RWPE2 (cell line): ENCODE measurements around the gene LRFN2.

Experiments
- ATAC-seq: fragments of 200-7000 bp; cut with Tn5 transposase; 3 replicates; pipeline ENCODE4 v1.9.1; 2021; ENCODE audit warnings: low read depth
- DNase-seq: peaks from one replicate; pipeline ENCODE4 v3.0.0-alpha.2; 2020; ENCODE audit warnings: low spot score
- H3K27ac ChIP-seq: fragments of 450-650 bp; 2 replicates; pipeline ENCODE4 v1.5.1; 2017; ENCODE audit warnings: mild to moderate bottlenecking; ENCODE audit not compliant: poor library complexity, severe bottlenecking
- H3K27me3 ChIP-seq: fragments of 250-450 bp; sonication (Bioruptor Pico); 2 replicates; pipeline ENCODE4 v1.5.1; 2021; ENCODE audit warnings: mild to moderate bottlenecking, moderate library complexity; ENCODE audit not compliant: insufficient read depth, poor library complexity, severe bottlenecking
- H3K36me3 ChIP-seq: fragments of 250-450 bp; sonication (Bioruptor Pico); 2 replicates; pipeline ENCODE4 v1.5.1; 2020; ENCODE audit warnings: low read depth, mild to moderate bottlenecking, moderate library complexity
- H3K4me1 ChIP-seq: fragments of 250-450 bp; sonication (Bioruptor Pico); 2 replicates; pipeline ENCODE4 v1.5.1; 2021; ENCODE audit warnings: mild to moderate bottlenecking, moderate library complexity; ENCODE audit not compliant: insufficient read depth, poor library complexity, severe bottlenecking
- H3K4me3 ChIP-seq: fragments of 250-450 bp; sonication (Bioruptor Pico); 2 replicates; pipeline ENCODE4 v1.5.1; 2021; ENCODE audit warnings: mild to moderate bottlenecking, moderate library complexity; ENCODE audit not compliant: severe bottlenecking
- H3K9me3 ChIP-seq: fragments of 250-450 bp; sonication (Bioruptor Pico); 2 replicates; pipeline ENCODE4 v1.5.1; 2021; ENCODE audit warnings: mild to moderate bottlenecking, moderate library complexity; ENCODE audit not compliant: severe bottlenecking
- TF ChIP-seq, protein P1 (sequence below): fragments of 450-650 bp; IDR thresholded peaks from one replicate; pipeline ENCODE4 v1.5.1; 2017; ENCODE audit warnings: mild to moderate bottlenecking, moderate library complexity; ENCODE audit not compliant: poor library complexity, severe bottlenecking

Gene LRFN2

DNA sequence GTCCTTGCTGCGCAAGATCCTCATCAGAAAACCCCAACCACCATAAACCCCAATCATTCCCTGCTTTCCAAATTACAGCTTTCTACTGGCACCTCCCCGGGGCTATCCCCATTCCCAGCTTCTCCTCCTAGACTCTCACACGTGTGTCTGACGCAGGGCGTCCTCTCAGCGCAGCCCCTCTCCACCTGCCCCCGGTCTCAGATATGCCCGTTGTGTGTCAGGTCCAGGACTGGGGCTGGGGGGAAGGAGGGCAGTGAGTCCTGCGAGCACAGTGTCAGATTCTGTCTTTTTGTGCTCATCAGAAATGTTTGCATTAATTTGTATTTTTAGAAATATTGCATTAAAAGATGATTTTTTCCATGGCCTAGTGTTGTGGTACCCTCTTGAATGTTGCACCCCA is 48.6 kb downstream of the LRFN2 start:
- H3K4me3 ChIP-seq = no peak overlapping the region
- DNase-seq (no peak), ATAC-seq (no peak)
- peaks cover 11% of the 10 kb centered on the region for H3K27me3 ChIP-seq
- H3K4me1 ChIP-seq = no peaks in the 10 kb centered on the region
- H3K9me3 ChIP-seq = no peaks in the 10 kb centered on the region
- H3K27ac ChIP-seq = no peak overlapping the region
- H3K36me3 ChIP-seq = no peaks in the 10 kb centered on the region
- TF ChIP-seq, protein P1, sequence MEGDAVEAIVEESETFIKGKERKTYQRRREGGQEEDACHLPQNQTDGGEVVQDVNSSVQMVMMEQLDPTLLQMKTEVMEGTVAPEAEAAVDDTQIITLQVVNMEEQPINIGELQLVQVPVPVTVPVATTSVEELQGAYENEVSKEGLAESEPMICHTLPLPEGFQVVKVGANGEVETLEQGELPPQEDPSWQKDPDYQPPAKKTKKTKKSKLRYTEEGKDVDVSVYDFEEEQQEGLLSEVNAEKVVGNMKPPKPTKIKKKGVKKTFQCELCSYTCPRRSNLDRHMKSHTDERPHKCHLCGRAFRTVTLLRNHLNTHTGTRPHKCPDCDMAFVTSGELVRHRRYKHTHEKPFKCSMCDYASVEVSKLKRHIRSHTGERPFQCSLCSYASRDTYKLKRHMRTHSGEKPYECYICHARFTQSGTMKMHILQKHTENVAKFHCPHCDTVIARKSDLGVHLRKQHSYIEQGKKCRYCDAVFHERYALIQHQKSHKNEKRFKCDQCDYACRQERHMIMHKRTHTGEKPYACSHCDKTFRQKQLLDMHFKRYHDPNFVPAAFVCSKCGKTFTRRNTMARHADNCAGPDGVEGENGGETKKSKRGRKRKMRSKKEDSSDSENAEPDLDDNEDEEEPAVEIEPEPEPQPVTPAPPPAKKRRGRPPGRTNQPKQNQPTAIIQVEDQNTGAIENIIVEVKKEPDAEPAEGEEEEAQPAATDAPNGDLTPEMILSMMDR = no peak

DNA sequence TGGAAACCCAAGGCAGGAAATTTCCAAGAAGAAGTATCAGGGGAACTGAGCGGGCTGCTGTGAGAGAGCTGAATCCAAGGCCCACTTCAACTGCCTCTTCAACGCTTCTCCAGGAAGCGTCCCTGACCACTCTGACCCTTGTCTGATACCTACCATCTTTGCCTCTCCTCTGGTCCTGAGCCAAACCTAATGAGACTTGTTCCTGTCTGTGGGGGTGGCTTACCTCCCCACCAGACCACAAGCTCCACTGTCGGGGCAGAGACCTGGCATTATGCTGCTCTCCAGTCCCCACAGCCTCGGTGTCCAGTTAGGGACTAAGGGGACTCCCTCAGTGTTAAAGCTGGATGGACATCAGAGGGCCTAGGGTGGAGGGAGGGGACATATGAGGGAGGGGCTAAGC is 49.7 kb downstream of the LRFN2 start:
- ATAC-seq (no peak), DNase-seq (no peak)
- peaks cover 11% of the 10 kb centered on the region for H3K27me3 ChIP-seq
- TF ChIP-seq, protein P1 = no peak
- no peak overlapping the region for H3K4me3 ChIP-seq
- H3K27ac ChIP-seq = no peak overlapping the region
- no peaks in the 10 kb centered on the region for H3K9me3 ChIP-seq
- no peaks in the 10 kb centered on the region for H3K36me3 ChIP-seq
- H3K4me1 ChIP-seq = no peaks in the 10 kb centered on the region

DNA sequence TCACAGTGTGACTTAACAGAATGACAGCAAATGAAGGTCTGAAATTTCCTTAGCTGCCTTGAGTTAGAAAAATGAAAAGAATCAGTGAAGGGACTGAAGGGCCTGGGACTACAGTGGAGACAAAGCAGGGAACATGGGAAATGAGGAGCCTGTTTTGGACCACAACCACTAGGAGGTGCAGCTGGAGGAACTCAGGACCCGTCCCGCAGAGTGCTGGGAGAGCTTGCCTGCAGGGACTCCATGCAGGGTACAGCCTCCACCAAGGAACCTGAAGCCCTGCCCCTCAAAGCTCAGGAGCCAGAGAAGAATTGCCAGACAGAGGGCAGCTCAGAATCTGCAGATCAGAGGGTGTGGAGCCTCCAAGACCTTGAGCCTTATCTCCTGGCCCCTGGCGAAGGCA is 50.7 kb downstream of the LRFN2 start:
- H3K27me3 ChIP-seq = peaks cover 11% of the 10 kb centered on the region
- H3K4me1 ChIP-seq = no peaks in the 10 kb centered on the region
- H3K4me3 ChIP-seq = no peak overlapping the region
- TF ChIP-seq, protein P1 = no peak
- H3K9me3 ChIP-seq = no peaks in the 10 kb centered on the region
- H3K27ac ChIP-seq = no peak overlapping the region
- ATAC-seq (0 out of 3 replicates have a peak, but pooled peaks have one; percentile 40), DNase-seq (no peak)
- H3K36me3 ChIP-seq = no peaks in the 10 kb centered on the region

DNA sequence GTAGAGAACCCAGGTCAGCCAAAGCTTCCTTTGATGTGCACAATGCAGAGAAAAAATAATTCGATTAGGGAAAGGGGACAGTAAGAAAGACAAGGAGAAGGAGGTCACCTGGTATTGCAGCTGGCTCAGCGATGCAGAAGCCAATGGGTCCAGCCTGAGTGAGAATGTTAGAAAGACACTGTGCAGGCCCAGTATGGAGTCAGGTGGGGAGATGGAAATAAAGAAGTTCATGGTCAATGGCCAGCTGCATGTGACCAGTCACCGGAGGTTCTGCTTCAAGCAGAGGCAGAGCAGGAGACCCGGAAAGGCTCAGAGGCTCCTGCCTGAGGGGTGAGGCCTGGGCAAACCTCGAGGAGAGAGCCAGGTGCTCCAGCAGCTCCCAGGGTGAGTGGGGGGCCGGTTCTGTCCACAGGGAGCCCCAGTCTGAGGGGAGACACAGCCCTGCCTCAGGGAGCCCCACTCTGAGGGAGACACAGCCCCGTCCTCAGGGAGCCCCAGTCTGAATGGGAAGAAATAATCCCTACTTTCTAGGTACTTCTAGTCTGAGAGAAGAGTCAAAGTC is 51.3 kb downstream of the LRFN2 start:
- no peak overlapping the region for H3K4me3 ChIP-seq
- H3K9me3 ChIP-seq = no peaks in the 10 kb centered on the region
- ATAC-seq (no peak), DNase-seq (no peak)
- H3K27ac ChIP-seq = no peak overlapping the region
- peaks cover 9% of the 10 kb centered on the region for H3K27me3 ChIP-seq
- H3K36me3 ChIP-seq = no peaks in the 10 kb centered on the region
- TF ChIP-seq, protein P1 = no peak
- no peaks in the 10 kb centered on the region for H3K4me1 ChIP-seq

DNA sequence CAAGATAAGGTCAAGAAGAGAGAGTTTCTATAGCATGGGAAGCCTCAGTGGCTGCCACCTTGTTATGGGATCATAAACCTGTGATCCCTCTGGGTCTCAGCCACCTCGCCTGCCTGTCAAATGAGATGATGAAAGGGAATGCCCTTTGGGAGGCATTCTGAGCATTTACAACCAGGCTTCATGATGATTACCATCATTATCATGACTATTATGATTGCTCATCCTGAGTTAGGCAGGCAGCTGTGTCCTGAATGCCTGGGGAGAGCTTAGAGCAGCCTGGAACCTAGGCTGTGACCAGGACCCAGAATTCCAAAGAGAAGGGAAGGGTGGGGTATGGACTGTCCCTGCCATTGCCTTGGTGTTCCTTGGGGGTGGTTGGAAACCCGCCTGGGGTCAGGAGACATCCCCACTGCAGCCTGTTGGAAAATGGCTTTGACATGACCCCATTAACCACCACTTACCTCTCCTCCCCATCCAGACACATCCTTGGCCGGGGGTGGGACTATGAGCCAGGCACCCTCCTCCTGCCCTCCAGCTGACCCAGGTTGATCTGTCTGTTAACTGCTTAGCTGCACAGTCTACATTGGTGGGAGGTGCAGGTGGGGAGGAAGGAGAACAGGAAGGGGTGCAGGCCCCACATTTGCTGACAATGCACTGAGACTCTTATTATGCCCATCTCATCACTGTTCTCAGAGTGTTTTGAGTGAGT is 51.9 kb downstream of the LRFN2 start:
- no peak overlapping the region for H3K27ac ChIP-seq
- TF ChIP-seq, protein P1 = no peak
- H3K27me3 ChIP-seq = peaks cover 7% of the 10 kb centered on the region
- no peaks in the 10 kb centered on the region for H3K4me1 ChIP-seq
- no peak for DNase-seq
- no peak for ATAC-seq
- no peaks in the 10 kb centered on the region for H3K9me3 ChIP-seq
- H3K4me3 ChIP-seq = no peak overlapping the region
- H3K36me3 ChIP-seq = no peaks in the 10 kb centered on the region
